Rectal smooth muscle tissue (tissue), 1 donor: ENCODE results near the gene ASB5.

Experiments used
- H3K27ac ChIP-seq: one replicate; pipeline ENCODE4 v1.7.0; 2013; ENCODE audit warnings: low read depth, low read length, inconsistent platforms
- H3K27me3 ChIP-seq: one replicate; pipeline ENCODE4 v1.7.0; 2013; ENCODE audit warnings: low read length; ENCODE audit not compliant: control insufficient read depth, insufficient read depth
- H3K36me3 ChIP-seq: one replicate; pipeline ENCODE4 v1.7.0; 2013; ENCODE audit warnings: low read length; ENCODE audit not compliant: control insufficient read depth, insufficient read depth
- H3K4me1 ChIP-seq: one replicate; pipeline ENCODE4 v1.7.0; 2013; ENCODE audit warnings: low read length; ENCODE audit not compliant: control insufficient read depth, insufficient read depth
- H3K4me3 ChIP-seq: one replicate; pipeline ENCODE4 v1.7.0; 2013; ENCODE audit warnings: low read length
- H3K9ac ChIP-seq: one replicate; pipeline ENCODE4 v1.7.0; 2013; ENCODE audit warnings: low read length

The ASB5 gene

DNA sequence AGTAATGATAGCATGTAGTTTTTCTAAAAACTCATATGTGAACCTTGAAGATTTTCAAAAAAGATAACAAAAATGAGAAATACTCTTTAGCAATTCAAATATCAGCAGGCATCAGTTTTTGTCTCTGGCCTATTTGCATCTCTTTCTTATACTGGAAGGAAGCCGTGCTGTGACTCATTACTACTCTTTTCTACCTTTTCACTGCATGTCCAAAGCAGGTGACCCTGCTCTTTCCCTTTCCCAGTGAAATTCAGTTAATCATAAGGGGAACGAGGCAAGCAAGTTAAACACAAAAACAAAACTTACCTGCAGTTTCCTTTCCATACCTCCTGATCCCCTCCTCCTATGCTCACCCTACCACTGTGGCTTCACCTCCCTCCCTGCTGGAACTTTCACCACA lies 83.0 kb downstream of the ASB5 start:
- H3K4me3 ChIP-seq, result no peak overlapping the region
- no peaks in the 10 kb centered on the region for H3K27me3 ChIP-seq
- peak overlapping the region; percentile 14 for H3K27ac ChIP-seq
- H3K36me3 ChIP-seq, result no peaks in the 10 kb centered on the region
- H3K9ac ChIP-seq, result no peak overlapping the region
- peaks cover 24% of the 10 kb centered on the region for H3K4me1 ChIP-seq

DNA sequence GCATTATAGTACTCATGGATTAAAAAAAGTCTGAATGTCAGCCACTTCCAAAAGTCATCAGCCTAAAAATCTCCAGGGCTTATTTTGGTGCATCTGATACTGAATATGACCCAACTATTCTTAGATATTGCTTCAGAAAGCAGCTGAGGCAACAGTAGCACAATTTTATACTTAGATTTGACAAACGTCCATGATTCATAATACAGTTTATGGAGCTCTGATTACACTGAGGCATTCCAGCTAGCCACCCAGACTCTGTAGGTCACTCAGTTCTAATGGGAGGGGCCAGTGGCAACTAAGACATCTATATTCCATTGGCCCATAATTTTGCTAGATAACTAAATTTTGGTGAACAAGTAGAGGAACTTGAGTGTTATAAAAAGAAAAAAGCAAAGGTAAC lies 84.0 kb downstream of the ASB5 start:
- no peaks in the 10 kb centered on the region for H3K36me3 ChIP-seq
- H3K27me3 ChIP-seq, result no peaks in the 10 kb centered on the region

More for the DNA sequence above, 84.0 kb downstream of the ASB5 start:
- peaks cover 18% of the 10 kb centered on the region for H3K4me1 ChIP-seq
- no peak overlapping the region for H3K27ac ChIP-seq
- H3K9ac ChIP-seq, result no peak overlapping the region
- H3K4me3 ChIP-seq, result no peak overlapping the region
